ENCODE results near the gene TEX50. TPM values are rescaled to one million over a fixed set of nuclear protein-coding genes. Genes with fewer than 3 reads are reported as not detected.
"Not testable (repeated sequence)": the region's sequence is repeated elsewhere in the genome, so short reads cannot be mapped to it uniquely, and the experiment has no call there.

Gene TEX50, protein sequence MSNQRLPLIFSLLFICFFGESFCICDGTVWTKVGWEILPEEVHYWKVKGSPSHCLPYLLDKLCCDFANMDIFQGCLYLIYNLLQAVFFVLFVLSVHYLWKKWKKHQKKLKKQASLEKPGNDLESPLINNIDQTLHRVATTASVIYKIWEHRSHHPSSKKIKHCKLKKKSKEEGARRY
- not detected in 2 replicates for total RNA-seq

GRCh38 chr1:173635116-173635515 is at the start of gene TEX50:
TSS of gene TEX50 (plus strand) at chr1:173635338. CDS start at chr1:173635522, 184 bp downstream.
- H3K4me3 ChIP-seq (ENCODE audit: insufficient read depth, low read length) = no peak within 1 kb of the TSS
- no peaks in the 10 kb centered on the region for H4K20me1 ChIP-seq (ENCODE audit: insufficient read depth, low read length)
- H2AFZ ChIP-seq (ENCODE audit: low read length) = no peak within 1 kb of the TSS
- H3K36me3 ChIP-seq (ENCODE audit: insufficient read depth, low read length) = no peaks in the 10 kb centered on the region
- no peaks in the 10 kb centered on the region for H3K27me3 ChIP-seq (ENCODE audit: insufficient read depth, low read length)
- no peaks in the 10 kb centered on the region for H3K9me3 ChIP-seq (ENCODE audit: low read depth, low read length)
- H3K4me1 ChIP-seq (ENCODE audit: insufficient read depth, low read length) = no peaks in the 10 kb centered on the region
- no peaks in the 10 kb centered on the region for H3K79me2 ChIP-seq (ENCODE audit: insufficient read depth, low read length)
- H3K4me2 ChIP-seq (ENCODE audit: insufficient read depth, low read length) = no peak within 1 kb of the TSS
- no peak within 1 kb of the TSS for H3K27ac ChIP-seq (ENCODE audit: low read depth, low read length)
- DNase-seq (ENCODE audit: insufficient read length, low spot score, missing footprints) = no peak
- no peak for TF ChIP-seq CTCF (IDR thresholded peaks at IDR 0.05; ENCODE audit: extremely low read depth, low read depth, low read length)

DNA sequence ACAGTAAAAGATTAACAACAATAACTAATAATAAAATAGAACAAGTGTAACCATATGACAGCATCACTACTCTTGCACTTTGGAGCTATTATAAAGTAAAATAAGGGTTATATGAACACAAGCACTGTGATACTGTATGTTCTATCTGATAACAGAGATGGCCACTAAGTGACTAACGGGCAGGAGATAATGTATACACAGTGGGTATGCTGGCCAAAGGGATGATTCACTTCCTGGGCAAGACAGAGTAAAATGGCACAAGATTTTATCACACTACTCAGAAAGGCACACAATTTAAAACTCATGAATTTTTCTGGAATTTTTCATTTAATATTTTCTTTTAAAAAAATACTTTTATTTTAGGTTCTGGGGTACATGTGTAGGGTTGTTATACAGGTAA is 44.6 kb upstream of the TEX50 start:
- no peak overlapping the region for H3K4me2 ChIP-seq (ENCODE audit: insufficient read depth, low read length)
- H3K79me2 ChIP-seq (ENCODE audit: insufficient read depth, low read length) = no peaks in the 10 kb centered on the region
- no peak overlapping the region for H3K27ac ChIP-seq (ENCODE audit: low read depth, low read length)
- no peaks in the 10 kb centered on the region for H3K27me3 ChIP-seq (ENCODE audit: insufficient read depth, low read length)
- H4K20me1 ChIP-seq (ENCODE audit: insufficient read depth, low read length) = no peaks in the 10 kb centered on the region
- peaks cover 3% of the 10 kb centered on the region for H3K4me1 ChIP-seq (ENCODE audit: insufficient read depth, low read length)
- H3K9me3 ChIP-seq (ENCODE audit: low read depth, low read length) = no peaks in the 10 kb centered on the region
- no peak for DNase-seq (ENCODE audit: insufficient read length, low spot score, missing footprints)
- H3K36me3 ChIP-seq (ENCODE audit: insufficient read depth, low read length) = no peaks in the 10 kb centered on the region
- H2AFZ ChIP-seq (ENCODE audit: low read length) = no peak overlapping the region
- no peak overlapping the region for H3K4me3 ChIP-seq (ENCODE audit: insufficient read depth, low read length)
- TF ChIP-seq CTCF (IDR thresholded peaks at IDR 0.05; ENCODE audit: extremely low read depth, low read depth, low read length) = no peak

GRCh38 chr1:173591138-173591537 is 44.0 kb upstream of the TEX50 start:
- H3K4me1 ChIP-seq (ENCODE audit: insufficient read depth, low read length); H3K79me2 ChIP-seq (ENCODE audit: insufficient read depth, low read length); H3K4me3 ChIP-seq (ENCODE audit: insufficient read depth, low read length); H3K27ac ChIP-seq (ENCODE audit: low read depth, low read length); H3K4me2 ChIP-seq (ENCODE audit: insufficient read depth, low read length); H3K36me3 ChIP-seq (ENCODE audit: insufficient read depth, low read length); DNase-seq (ENCODE audit: insufficient read length, low spot score, missing footprints); H3K27me3 ChIP-seq (ENCODE audit: insufficient read depth, low read length); H3K9me3 ChIP-seq (ENCODE audit: low read depth, low read length); H2AFZ ChIP-seq (ENCODE audit: low read length); H4K20me1 ChIP-seq (ENCODE audit: insufficient read depth, low read length): not testable (repeated sequence)

DNA sequence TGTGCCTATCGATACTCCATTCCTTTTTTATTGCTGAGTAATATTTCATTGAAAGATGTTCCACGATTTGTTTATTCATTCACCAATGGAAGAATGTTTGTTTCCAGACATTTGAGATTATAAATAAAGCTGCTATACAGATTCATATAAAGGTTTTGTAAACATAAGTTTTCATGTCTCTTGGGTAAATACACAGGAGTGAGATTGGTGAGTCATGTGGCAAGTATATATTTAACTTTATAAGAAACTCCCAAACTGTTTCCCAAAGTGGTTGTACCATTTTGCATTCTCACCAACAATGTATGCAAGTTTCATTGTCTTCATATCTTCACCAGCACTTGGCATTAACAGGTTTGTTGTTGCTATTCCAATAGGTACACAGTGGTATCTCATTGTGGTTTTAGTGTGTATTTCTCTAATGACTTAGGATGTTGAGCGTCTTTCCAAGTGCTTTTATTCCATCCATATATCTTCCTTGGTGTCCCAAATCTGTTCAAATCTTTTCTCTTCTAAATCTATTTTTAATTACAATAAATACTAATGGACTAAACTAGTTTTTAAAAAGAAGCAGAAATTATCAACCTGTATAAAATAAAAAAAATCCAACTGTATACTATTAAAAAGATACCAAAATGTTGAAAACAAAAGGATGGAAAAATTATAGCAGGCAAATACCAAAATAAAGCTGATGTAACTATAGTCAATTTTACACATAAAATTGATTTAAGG is 38.9 kb upstream of the TEX50 start:
- H3K4me1 ChIP-seq (ENCODE audit: insufficient read depth, low read length) = no peaks in the 10 kb centered on the region
- DNase-seq (ENCODE audit: insufficient read length, low spot score, missing footprints) = no peak

More for the DNA sequence above, 38.9 kb upstream of the TEX50 start:
- Histone ChIP-seq H3K79me2 (ENCODE audit: insufficient read depth, low read length) (no peaks in the 10 kb centered on the region), H4K20me1 (ENCODE audit: insufficient read depth, low read length) (no peaks in the 10 kb centered on the region), H3K9me3 (ENCODE audit: low read depth, low read length) (no peaks in the 10 kb centered on the region), H3K27me3 (ENCODE audit: insufficient read depth, low read length) (no peaks in the 10 kb centered on the region), H3K4me2 (ENCODE audit: insufficient read depth, low read length) (no peak overlapping the region), H3K27ac (ENCODE audit: low read depth, low read length) (no peak overlapping the region), H3K4me3 (ENCODE audit: insufficient read depth, low read length) (no peak overlapping the region), H2AFZ (ENCODE audit: low read length) (no peak overlapping the region), H3K36me3 (ENCODE audit: insufficient read depth, low read length) (no peaks in the 10 kb centered on the region)
- TF ChIP-seq CTCF (IDR thresholded peaks at IDR 0.05; ENCODE audit: extremely low read depth, low read depth, low read length) = no peak

Data from osteoblast (primary cell).